CD4-positive, alpha-beta T cell treated with Interleukin-1 beta for 1 hour (primary cell): ENCODE data around the gene TNS3.
"Not testable (repeated sequence)": the region's sequence is repeated elsewhere in the genome, so short reads cannot be mapped to it uniquely, and the experiment has no call there.

ENCODE experiments used
- DNase-seq, 2 donors: peaks; one replicate each; pipeline ENCODE4 v3.0.0-alpha.2; 2020 to 2022

The TNS3 gene

DNA sequence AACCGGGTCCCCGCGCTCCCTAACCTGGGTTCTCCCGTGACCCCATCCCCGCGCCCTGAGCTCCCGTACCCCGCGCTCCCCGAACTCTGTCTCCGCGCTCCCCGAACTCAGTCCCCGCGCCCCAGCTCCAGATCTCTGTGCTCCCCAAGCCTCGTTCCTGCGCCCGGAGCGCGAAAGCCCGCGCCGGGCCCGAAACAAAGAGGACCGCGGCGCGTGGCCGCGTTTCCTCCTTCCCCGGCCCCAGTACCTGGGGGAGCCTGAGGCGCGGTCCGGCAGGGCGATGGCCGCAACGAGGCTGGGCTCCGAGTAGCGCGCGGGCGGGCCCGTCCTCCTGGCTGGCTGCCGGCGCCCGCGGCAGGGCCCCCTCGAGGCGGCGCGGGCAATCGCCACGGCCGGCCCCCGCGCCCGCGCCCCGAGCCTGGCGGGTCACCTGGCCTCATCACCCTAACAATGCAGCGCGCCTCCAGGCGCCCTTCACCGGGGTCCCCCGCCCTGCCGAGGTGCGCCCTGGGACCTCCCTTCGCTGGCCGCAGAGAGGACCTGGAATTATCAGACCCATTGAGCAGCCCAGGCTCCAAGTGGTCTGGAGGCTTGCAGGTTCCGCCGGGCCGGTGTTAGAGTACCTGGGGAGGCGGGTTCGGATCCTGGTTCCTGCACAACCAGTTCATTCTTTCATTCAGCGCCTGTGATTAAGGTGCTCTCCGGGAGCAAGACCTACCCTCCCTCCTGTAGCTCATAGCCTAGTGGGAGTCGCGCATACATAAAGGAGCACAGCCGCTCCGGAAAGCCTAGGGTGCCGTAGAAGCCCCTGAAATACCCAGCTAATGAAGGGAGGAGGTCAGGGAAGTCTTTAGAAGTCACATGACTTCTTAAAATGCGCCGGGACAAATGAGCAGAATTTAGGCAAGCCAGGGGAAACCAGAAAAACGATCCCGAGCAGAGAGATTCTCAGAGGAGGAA is at the start of gene TNS3:
TNS3 (minus strand) TSS at position 308 of the 960 bp plus-strand sequence. CDS start 142,475 bp downstream, outside the sequence.
- DNase-seq = peak in 1 of 2 donors; percentile 30

DNA sequence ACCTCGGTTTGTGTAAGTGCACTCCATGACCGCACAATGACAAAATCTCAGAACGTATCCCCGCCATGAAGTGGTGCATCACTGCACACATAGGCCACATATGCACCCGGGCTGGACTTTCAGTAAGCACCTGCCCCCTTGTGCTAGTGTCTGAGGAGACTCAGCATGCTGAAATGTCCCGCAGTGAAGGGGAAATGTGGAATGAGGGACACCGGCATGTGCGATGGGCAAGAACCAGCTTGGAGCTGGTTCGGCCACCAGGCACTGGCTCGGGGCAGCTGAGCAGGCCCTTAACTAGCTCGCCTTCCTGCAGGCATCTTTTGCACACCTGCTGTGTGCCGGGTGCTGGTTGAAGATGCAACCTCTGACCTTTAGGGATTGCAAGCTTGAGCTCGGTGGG is 49.8 kb upstream of the TNS3 start:
- DNase-seq = no peak

DNA sequence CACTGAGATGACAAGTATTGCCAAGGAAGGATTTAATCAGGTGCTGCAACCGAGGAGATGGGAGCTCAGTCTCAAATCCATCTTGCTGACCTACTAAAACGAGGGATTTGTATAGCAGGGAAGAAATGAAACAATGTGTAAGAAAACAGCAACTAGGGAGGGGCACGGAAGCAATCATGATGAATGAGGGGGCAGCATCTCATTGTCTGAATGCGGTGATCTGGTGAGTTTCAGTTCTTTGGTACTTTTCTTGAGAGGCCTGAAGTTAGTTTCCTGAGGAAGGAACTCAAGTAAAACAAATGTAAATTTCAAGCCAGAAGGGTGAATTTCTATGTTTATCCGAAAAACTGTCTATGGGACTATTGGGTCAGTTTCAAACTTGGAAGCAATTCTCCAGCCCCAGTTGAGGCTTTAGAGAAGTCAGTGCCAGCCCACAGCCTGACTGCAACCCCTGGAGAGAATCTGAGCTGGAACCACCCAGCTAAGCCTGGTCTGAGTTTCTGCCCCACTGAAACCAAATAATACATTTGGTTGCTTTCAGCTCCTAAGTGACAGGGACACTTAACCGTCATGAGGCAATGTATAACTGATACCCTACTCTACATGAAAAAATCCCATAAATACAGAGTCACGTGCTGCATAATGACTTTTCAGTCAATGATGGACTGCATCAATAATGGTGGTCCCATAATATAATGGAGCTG is 45.8 kb upstream of the TNS3 start:
- no peak for DNase-seq

DNA sequence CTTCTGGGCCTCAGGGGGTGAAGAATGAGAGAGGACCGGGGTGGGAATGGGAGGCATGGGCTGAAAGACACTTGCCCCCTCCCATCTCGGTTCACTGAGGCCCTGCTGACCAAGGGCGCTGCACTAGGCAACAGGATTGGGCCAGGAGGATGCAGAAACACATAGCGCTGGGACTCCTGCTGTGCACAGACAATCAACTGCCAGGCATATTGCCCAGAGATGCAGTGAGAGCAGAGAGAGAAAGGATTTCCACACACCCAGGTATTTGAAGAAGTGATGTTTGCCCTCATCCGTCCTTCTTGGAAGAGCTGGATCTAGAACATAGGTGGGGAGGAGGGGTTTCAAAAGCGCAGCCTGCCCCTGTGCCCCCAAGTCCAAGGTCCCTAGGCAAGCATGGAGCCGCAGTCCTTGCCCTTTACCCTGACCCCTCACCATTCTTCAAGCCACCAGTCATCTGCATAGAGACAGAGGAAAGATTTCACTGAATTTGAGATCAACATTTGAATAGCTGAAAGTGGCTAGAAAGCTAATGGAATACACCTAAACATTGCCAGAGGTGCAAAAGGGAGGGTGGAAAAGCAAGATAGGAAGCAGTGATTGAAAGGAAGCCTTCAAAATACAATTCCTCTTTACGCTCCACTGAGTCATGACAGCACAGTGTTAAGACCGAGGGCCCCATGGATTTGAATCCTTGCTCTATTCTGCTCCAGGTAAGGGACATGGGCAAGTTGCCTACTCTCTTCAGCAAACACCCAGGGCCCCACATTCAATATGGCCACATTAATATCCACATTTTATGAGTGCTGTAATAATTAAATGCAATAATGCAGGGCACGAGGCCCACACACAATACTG is 44.2 kb upstream of the TNS3 start:
- DNase-seq = no peak

- DNase-seq = no peak
Measured at GRCh38 chr7:47624689-47625088, 42.8 kb upstream of the TNS3 start.

GRCh38 chr7:47622946-47623640 is 41.2 kb upstream of the TNS3 start:
- DNase-seq = no peak

GRCh38 chr7:47622586-47622945 is 40.7 kb upstream of the TNS3 start:
- DNase-seq = no peak

DNA sequence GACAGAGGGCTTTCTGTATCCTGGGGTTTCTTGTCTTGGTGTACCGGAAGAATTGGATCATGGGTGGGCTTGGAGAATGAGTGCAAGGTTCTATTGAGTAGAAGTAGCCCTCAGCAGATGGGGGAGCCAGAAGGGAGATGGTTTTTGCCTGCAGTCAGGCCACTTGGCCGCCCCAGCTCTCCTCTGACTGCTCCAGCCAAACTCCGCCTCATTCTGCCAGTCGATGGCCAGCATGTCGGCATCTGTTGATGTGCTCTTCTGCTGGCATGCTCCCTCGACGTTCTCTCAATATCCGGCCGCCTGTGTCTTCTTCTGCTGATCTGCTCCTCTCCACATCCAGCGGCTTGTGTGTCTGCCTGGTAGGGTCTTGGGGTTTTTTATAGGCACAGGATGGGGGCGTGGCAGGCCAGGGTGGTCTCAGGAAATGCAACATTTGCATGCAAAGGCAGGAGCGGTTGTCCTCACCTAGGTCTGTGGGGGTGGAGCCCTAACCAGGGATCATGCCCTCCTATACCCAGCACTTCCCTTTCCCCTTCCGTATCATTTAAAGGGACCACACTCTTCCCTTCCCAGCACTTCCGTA is 40.2 kb upstream of the TNS3 start:
- DNase-seq = no peak

DNA sequence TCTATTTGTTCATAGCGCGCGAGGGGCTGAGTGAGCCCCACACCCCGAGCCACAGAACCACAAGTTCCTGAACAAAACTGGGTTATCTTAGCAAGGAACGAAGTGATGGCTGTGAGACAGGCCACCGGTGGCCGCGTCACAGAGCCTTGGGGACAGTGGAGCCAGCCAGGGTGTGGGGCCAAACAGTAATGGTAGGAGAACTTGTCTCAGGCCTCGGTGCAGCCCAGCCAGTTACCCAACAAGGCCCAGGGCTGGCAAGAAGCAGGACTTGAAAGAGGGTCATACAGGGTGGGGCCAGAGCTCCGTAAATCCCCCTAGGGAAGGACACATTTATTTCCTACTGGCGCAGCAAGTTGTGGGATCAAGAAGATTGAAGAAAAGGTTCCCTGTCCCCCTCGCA is 39.4 kb upstream of the TNS3 start:
- DNase-seq = no peak

GRCh38 chr7:47619806-47620205 is 37.9 kb upstream of the TNS3 start:
- DNase-seq = no peak

DNA sequence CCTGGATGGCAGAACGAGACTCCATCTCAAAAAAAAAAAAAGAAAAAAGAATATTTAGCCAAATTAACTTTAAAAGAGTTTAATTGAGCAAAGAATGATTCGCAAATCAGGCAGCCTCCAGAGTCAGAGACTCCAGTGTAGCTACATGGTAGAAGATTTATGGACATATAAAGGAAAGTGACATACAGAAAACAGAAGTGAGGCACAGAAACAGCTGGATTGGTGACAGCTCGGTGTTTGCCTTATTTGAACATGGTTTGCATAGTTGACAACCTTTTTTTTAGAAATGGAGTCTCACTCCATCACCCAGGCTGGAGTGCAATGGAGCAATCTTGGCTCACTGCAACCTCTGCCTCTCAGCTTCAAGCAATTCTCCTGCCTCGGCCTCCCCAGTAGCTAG is 35.2 kb upstream of the TNS3 start:
- DNase-seq = no peak

GRCh38 chr7:47614450-47614849 is 32.5 kb upstream of the TNS3 start:
- DNase-seq = no peak

- no peak for DNase-seq
Measured at GRCh38 chr7:47611045-47611511, 29.2 kb upstream of the TNS3 start.

GRCh38 chr7:47610506-47611044 is 28.7 kb upstream of the TNS3 start:
- no peak for DNase-seq

- no peak for DNase-seq
Measured at GRCh38 chr7:47609803-47610452, 28.0 kb upstream of the TNS3 start.

GRCh38 chr7:47606593-47607046 is 24.7 kb upstream of the TNS3 start:
- DNase-seq = not testable (repeated sequence)

DNA sequence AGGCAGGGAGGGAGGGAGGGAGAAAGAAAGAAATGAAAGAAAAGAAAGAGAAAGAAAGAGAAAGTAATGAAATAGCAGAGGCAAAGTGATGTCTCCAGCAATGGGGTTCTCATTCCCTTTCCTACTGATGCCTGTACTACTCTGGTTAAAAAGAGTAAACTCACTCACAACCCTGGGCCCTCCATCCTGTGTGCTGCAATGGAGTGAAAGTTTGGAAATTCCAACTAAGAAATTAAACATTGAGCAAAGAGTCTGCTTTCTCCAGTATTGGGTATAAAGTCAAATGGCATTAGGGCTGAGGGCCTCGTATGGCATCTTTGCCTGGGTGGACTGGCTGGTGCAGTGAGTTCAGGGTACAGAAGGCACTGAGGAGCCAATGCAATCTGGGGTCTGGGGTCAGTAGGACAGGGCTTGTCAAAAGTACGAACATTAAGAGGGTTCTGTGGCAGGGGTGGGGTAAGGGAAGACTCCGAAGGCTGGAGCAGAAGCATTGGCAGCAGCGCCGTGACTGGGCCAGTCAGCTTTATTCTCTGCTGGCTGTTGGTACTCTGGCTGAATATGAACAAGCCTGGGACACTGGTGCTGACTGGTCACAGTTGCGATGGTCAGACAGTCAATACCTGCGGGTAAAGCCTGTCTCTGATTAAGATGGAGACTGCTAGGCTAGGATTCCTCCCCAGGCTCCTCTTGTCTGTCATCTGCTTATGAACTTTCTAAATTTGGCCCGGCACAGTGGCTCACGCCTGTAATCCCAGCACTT is 24.1 kb upstream of the TNS3 start:
- no peak for DNase-seq

DNA sequence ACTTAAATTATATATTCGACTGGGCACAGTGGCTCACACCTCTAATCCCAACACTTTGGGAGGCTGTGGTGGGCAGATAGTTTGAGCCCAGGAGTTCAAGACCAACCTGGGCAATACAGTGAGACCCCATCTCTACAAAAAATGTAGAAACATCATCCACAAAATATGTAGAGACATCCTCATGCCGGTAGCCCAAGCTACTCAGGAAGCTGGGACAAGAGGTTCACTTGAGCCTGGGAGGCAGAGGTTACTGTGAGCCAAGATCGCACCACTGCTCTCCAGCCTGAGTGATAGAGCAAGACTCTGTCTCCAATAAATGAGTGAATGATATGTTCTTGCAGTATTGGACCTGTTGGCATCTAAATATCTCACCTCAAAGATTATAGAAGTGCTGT is 22.6 kb upstream of the TNS3 start:
- no peak for DNase-seq

DNA sequence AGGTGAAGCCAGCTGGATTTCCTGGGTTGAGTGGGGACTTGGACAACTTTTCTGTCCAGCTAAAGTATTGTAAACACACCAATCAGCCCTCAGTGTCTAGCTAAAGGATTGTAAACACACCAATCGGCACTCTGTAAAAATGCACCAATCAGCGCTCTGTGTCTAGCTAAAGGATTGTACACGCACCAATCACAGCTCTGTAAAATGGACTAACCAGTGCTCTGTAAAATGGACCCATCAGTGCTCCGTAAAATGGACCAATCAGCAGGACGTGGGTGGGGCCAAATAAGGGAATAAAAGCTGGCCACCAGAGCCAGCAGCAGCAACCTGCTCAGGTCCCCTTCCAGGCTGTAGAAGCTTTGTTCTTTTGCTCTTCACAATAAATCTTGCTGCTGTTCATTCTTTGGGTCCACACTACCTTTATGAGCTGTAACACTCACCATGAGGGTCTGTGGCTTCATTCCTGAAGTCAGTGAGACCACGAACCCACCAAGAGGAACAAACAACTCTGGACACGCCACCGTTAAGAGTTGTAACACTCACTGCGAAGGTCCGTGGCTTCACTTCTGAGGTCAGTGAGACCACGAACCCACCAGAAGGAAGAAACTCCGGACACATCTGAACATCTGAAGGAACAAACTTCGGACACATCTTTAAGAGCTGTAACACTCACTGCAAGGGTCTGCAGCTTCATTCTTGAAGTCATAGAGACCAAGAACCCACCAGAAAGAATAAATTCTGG is 21.8 kb upstream of the TNS3 start:
- DNase-seq = not testable (repeated sequence)
